Suprapubic skin (tissue), 4 donors: ENCODE measurements around the gene GNB1L. TPM values are rescaled to one million over a fixed set of nuclear protein-coding genes. Genes with fewer than 3 reads are reported as not detected.

Experiments
- DNase-seq, 2 donors: peaks; one replicate each; pipeline ENCODE4 v3.0.0-alpha.2; 2019; ENCODE audit warnings: low spot score in 2 of 2
- H3K27ac ChIP-seq: fragments of 200-600 bp; sonication (generic); one replicate; pipeline ENCODE4 v1.5.1; 2019
- H3K27me3 ChIP-seq: fragments of 200-600 bp; sonication (generic); one replicate; pipeline ENCODE4 v1.5.1; 2019
- H3K36me3 ChIP-seq: fragments of 200-600 bp; sonication (generic); one replicate; pipeline ENCODE4 v1.5.1; 2019
- H3K4me1 ChIP-seq: fragments of 200-600 bp; sonication (generic); one replicate; pipeline ENCODE4 v1.5.1; 2019
- H3K4me3 ChIP-seq: fragments of 200-600 bp; sonication (generic); one replicate; pipeline ENCODE4 v1.5.1; 2019; ENCODE audit warnings: mild to moderate bottlenecking
- H3K9me3 ChIP-seq: fragments of 200-600 bp; sonication (generic); one replicate; pipeline ENCODE4 v1.5.1; 2019
- EP300 ChIP-seq: sonication (generic); formaldehyde crosslinking; IDR thresholded peaks from one replicate; pipeline ENCODE4 v1.6.1; 2017; ENCODE audit warnings: antibody characterized with exemption
- POLR2A ChIP-seq, 2 donors: fragments of 450-650 bp; IDR thresholded peaks; one replicate each; pipeline ENCODE4 v1.6.1; 2017; ENCODE audit warnings: antibody characterized with exemption in 2 of 2, mild to moderate bottlenecking in 2 of 2, moderate library complexity in 2 of 2
- POLR2AphosphoS5 ChIP-seq, 3 donors: sonication (generic); formaldehyde crosslinking; IDR thresholded peaks; one replicate each; pipeline ENCODE4 v1.6.1; 2017; ENCODE audit warnings: antibody characterized with exemption in 3 of 3
- WGBS: methylation state at CpG from one replicate; pipeline ENCODE4 v1.1.5; 2018; 5-methylcytosine and 5-hydroxymethylcytosine counted together
- total RNA-seq, 4 donors: library from RNA; depleted of rRNA; stranded (reverse); fragments of >200 nt; gene quantifications; one replicate each; pipeline ENCODE4 v1.1.0, GENCODE V29; 2016
- TF ChIP-seq, protein P1 (sequence below), 2 donors: fragments of 200-600 bp in 1 of 2; fragments of 450-650 bp in 1 of 2; sonication (generic) in 1 of 2; IDR thresholded peaks; one replicate each; pipeline ENCODE4 v1.5.1; 2016 to 2019; ENCODE audit warnings: antibody characterized with exemption in 2 of 2, mild to moderate bottlenecking in 1 of 2, moderate library complexity in 1 of 2

Gene GNB1L
- total RNA-seq, 4 donors from 2014 or later = 6.3 to 14.6 (median 10.9) TPM

DNA sequence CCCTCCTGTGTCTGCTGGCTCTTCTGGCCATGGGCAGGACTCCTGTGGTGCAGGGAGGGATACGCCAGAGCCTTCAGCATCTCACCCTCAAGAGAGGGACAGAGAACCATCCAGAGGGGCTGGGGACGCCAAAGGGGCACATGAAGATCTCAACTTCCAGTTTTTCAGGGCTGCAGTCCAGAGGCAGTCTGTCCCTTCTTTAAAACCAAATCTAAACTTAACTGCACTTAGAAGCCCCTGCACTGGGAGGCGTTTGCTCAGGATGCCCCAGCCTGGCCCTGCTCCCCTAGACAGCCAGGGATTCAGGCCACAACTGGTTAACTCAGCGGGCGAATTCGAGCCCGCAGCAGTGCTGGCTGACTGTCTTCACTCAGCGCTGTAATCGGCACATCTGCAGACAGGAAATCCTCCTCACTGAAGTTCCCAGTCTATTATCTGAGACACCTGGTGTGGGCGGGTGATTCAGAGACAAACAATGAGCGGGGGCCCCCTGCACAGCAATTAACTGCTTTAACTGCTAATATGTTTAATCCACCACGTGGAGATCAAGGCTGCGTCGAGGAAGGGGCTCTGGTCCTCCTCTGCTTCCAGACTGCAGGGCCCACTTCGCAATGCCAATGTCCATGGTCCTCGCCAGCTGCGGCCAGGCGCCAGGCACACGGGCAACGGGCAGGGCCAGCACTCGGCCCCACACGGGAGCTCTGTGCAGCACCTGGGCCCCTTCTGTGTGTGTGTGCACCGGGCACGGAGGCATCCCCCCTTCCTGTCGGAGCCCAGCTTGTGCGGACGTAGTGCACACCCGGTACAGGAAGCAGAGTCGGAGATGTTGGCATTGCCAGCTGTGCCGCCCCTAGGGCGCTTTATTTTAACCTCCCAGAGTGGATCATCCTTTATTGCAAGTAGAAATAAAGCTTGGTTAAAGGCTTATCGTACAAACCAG is 36.9 kb upstream of the GNB1L start:
- WGBS = 23% methylated on average over 15 of the region's 32 CpGs
- Histone ChIP-seq H3K27me3 (no peaks in the 10 kb centered on the region), H3K27ac (no peak overlapping the region), H3K36me3 (peaks cover 20% of the 10 kb centered on the region), H3K4me3 (peak overlapping the region; percentile 15), H3K9me3 (no peaks in the 10 kb centered on the region), H3K4me1 (peaks cover 49% of the 10 kb centered on the region)
- TF ChIP-seq POLR2AphosphoS5 (IDR thresholded peaks at IDR 0.05) (no peak), POLR2A (IDR thresholded peaks at IDR 0.05) (no peak), EP300 (no peak)
- TF ChIP-seq, protein P1, sequence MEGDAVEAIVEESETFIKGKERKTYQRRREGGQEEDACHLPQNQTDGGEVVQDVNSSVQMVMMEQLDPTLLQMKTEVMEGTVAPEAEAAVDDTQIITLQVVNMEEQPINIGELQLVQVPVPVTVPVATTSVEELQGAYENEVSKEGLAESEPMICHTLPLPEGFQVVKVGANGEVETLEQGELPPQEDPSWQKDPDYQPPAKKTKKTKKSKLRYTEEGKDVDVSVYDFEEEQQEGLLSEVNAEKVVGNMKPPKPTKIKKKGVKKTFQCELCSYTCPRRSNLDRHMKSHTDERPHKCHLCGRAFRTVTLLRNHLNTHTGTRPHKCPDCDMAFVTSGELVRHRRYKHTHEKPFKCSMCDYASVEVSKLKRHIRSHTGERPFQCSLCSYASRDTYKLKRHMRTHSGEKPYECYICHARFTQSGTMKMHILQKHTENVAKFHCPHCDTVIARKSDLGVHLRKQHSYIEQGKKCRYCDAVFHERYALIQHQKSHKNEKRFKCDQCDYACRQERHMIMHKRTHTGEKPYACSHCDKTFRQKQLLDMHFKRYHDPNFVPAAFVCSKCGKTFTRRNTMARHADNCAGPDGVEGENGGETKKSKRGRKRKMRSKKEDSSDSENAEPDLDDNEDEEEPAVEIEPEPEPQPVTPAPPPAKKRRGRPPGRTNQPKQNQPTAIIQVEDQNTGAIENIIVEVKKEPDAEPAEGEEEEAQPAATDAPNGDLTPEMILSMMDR (IDR thresholded peaks at IDR 0.05) = no peak
- DNase-seq = no peak

DNA sequence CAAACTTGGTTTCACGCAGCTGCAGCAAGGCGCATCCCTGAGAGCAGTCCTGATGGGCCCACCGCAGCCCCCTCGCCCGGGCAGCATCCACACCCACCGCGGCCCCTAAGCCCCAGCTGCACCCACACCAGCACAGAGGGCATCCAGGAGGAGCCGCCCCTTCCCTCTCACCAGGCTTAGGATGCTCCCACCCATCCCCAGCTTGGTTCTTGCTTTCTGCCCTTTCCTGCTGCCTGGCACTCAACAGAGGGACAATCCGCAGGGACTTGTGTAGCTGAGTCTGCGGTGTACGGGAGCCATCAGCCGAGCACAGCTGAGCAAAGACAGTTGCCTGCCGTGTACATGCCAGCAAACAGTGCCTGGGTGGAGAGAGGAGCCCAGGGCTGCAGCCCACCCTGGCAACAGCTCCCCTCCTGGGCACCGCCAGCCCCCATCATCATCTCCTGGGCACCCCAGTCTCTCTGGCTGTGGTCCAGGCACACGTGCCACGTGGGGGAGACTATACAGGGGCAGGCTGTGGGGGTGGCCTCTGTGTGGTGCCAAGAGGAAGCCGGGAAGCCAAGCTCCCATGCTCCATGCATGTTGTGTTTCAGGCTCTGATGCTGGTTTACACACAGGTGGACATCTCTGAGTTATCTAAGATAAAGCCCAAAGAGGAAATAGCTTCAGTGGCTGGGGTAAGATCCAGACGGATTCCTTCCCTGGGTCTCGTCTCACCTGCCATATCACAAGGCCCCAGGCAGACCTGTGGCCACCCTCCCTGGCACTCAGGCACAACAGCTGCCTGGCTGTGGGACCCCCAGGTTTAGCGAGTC is 36.0 kb upstream of the GNB1L start:
- no peak for TF ChIP-seq POLR2A (IDR thresholded peaks at IDR 0.05)
- TF ChIP-seq, protein P1 (IDR thresholded peaks at IDR 0.05) = no peak
- TF ChIP-seq POLR2AphosphoS5 (IDR thresholded peaks at IDR 0.05) = no peak
- TF ChIP-seq EP300 = no peak
- peaks cover 58% of the 10 kb centered on the region for H3K4me1 ChIP-seq
- no peak overlapping the region for H3K4me3 ChIP-seq
- no peak overlapping the region for H3K27ac ChIP-seq
- DNase-seq = no peak
- H3K9me3 ChIP-seq = no peaks in the 10 kb centered on the region
- peaks cover 17% of the 10 kb centered on the region for H3K36me3 ChIP-seq
- 72% methylated on average over 14 of the region's 20 CpGs for WGBS
- H3K27me3 ChIP-seq = no peaks in the 10 kb centered on the region

DNA sequence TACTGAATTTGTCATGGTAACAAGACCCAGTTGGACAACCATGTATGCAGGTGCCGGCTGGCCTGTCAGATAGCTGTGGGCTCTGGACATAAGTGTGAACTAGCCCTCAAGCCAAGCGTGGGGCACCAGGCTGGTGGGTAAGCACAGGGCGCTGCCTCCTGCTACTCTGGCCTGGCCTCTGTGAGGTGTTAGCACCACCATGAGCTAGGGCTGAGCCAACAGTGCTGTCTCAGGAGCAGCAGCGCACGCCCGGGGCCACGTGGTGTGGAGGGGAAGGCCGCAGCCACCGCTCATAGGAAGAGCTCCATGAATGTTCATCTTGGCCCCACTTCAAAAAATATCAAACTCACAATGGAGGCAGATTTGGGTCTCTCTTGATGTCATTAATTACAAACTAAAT is 35.3 kb upstream of the GNB1L start:
- DNase-seq = peak in 1 of 2 donors; percentile 55
- no peak overlapping the region for H3K27ac ChIP-seq
- peaks cover 66% of the 10 kb centered on the region for H3K4me1 ChIP-seq
- no peaks in the 10 kb centered on the region for H3K27me3 ChIP-seq
- 85% methylated on average over 7 of the region's 9 CpGs for WGBS
- H3K4me3 ChIP-seq = no peak overlapping the region
- H3K36me3 ChIP-seq = peaks cover 11% of the 10 kb centered on the region
- no peak for TF ChIP-seq POLR2AphosphoS5 (IDR thresholded peaks at IDR 0.05)
- TF ChIP-seq, protein P1 (IDR thresholded peaks at IDR 0.05) = no peak
- TF ChIP-seq EP300 = no peak
- no peak for TF ChIP-seq POLR2A (IDR thresholded peaks at IDR 0.05)
- H3K9me3 ChIP-seq = no peaks in the 10 kb centered on the region

DNA sequence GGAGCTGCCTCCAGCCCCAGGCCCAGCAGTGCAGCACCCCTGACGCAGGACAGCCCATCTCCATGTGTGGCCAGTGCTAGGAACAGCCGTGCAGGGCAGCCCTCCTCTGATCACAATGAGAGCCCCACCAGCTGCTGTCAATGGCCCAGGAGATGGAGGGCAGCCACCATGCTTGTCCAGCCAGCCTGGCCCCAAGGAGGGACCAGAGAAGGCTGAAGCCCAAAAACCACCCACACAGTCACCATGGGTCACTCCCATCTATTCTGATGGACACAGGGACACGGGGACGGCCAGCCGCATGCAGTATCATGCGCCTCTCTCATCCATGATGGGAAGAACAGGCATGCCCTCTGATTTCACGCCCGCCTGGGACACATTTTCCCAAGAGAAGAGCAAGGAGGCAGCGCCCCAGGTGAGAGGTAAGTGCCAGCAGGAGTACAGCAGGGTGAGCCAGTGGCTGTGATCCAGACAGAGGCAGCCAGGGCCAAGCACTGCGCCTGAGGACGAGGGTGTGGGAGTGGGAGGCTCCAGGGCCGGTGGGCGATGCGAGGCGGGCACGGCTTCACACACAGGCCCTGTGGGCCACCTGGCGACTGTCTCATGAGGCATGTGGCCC is 33.6 kb upstream of the GNB1L start:
- Histone ChIP-seq H3K27ac (no peak overlapping the region), H3K4me1 (peaks cover 70% of the 10 kb centered on the region), H3K4me3 (no peak overlapping the region), H3K27me3 (no peaks in the 10 kb centered on the region), H3K9me3 (no peaks in the 10 kb centered on the region), H3K36me3 (peaks cover under 1% of the 10 kb centered on the region)
- WGBS = 60% methylated on average over 12 of the region's 17 CpGs
- peak in 1 of 2 donors; percentile 64 for DNase-seq
- TF ChIP-seq POLR2A (IDR thresholded peaks at IDR 0.05) (no peak), EP300 (no peak), POLR2AphosphoS5 (IDR thresholded peaks at IDR 0.05) (no peak)
- TF ChIP-seq, protein P1 (IDR thresholded peaks at IDR 0.05) = no peak
